Measurements from ENCODE around the gene ABLIM1.

- TF ChIP-seq SP1 (IDR thresholded peaks at IDR 0.05), result no peak
- no peak for TF ChIP-seq CTBP1 (IDR thresholded peaks at IDR 0.05; ENCODE audit: borderline replicate concordance)
Observed at GRCh38 chr10:114432566-114433093, 225.4 kb downstream of the ABLIM1 start.

Data from HEK293T (cell line).